Mammary epithelial cell (primary cell): ENCODE results near the gene SLC22A1.

Experiments
- CTCF ChIP-seq, 2 donors: IDR thresholded peaks in 1 of 2; conservative IDR thresholded peaks in 1 of 2; 2 replicates each; pipeline ENCODE4 v1.5.1; 2011 to 2012; ENCODE audit warnings: inconsistent platforms in 2 of 2, low read length in 2 of 2, mild to moderate bottlenecking in 2 of 2, control low read depth in 1 of 2, low read depth in 1 of 2; ENCODE audit not compliant: insufficient read depth in 1 of 2; ENCODE audit errors: extremely low read depth in 1 of 2
- EZH2 ChIP-seq: IDR thresholded peaks from 2 replicates; pipeline ENCODE4 v1.6.1; 2012; ENCODE audit warnings: low read length, inconsistent platforms, borderline replicate concordance

- TF ChIP-seq EZH2 (no peak), CTCF (conservative IDR thresholded peaks at IDR 0.05 in 1 of 2, IDR thresholded peaks at IDR 0.05 in 1 of 2; ENCODE audit: extremely low read depth in 1 of 2, insufficient read depth in 1 of 2, low read depth in 1 of 2, low read length in 2 of 2) (no peak)
Observed at GRCh38 chr6:160161647-160161986, 40.0 kb downstream of the SLC22A1 start.
